Measurements from ENCODE around the gene GTSF1L. TPM values are rescaled to one million over a fixed set of nuclear protein-coding genes. Genes with fewer than 3 reads are reported as not detected.

The GTSF1L gene
- total RNA-seq, 2 donors from 2014 or later = not detected

DNA sequence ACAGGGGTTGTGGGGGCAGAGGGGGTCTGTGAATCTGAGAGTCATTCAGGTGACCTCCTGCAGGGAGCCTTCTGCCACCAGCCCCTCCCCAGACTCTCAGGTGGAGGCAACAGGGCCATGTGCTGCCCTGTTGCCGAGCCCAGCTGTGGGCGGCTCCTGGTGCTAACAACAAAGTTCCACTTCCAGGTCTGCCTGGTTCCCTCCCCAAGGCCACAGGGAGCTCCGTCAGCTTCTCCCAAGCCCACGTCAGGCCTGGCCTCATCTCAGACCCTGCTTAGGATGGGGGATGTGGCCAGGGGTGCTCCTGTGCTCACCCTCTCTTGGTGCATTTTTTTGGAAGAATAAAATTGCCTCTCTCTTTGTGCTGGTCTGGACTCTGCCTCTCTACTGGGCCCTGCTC is 10.7 kb downstream of the GTSF1L start:
- H3K36me3 Mint-ChIP-seq (ENCODE audit: low read depth) = no peaks in the 10 kb centered on the region
- no peaks in the 10 kb centered on the region for H3K4me1 Mint-ChIP-seq
- H3K9me3 Mint-ChIP-seq = no peaks in the 10 kb centered on the region
- H3K4me3 Mint-ChIP-seq = no peak overlapping the region
- no peaks in the 10 kb centered on the region for H3K27me3 Mint-ChIP-seq
- no peak for ATAC-seq (replicated peaks)
- H3K27ac Mint-ChIP-seq = no peak overlapping the region

DNA sequence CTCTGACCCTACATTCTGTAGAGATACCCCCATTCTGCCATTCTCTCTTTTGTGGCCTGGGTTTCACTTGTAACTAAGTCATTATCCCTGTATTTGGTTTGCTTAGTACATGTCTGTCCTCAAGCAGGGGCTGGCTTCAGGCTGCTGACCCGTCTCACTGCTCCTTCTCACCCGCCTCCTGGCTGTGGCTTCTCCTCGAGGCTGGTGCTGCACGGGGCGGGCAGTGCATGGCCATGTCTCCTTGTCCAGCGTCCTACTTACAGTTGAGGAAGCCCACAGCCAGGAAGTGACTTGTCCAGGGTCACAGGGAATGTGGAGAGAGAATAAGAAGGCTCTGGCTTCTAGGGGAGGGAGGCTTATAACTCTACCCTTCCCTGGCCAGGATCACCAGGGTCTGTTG is 11.3 kb downstream of the GTSF1L start:
- H3K36me3 Mint-ChIP-seq (ENCODE audit: low read depth) = no peaks in the 10 kb centered on the region
- no peak overlapping the region for H3K27ac Mint-ChIP-seq
- ATAC-seq (replicated peaks) = no peak
- no peaks in the 10 kb centered on the region for H3K9me3 Mint-ChIP-seq
- H3K4me3 Mint-ChIP-seq = no peak overlapping the region
- H3K27me3 Mint-ChIP-seq = no peaks in the 10 kb centered on the region
- no peaks in the 10 kb centered on the region for H3K4me1 Mint-ChIP-seq

DNA sequence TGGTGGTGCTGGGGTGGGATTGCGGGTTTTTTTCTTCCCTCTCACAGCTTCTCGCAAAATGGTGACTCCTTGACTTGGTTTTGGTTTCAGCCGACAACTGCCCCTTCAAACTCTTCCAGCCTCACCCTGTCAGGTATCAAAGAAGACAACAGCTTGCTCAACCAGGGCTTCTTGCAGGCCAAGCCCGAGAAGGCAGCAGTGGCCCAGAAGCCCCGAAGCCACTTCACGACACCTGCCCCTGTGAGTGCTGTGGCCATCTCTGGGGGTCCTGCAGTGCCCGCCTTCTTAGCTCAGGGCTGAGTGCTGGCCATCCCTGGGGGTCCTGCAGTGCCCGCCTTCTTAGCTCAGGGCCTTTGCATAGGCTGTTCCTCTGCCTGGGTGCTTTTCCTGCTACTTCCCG is 11.8 kb downstream of the GTSF1L start:
- Mint-ChIP-seq H3K36me3 (ENCODE audit: low read depth) (no peaks in the 10 kb centered on the region), H3K4me1 (no peaks in the 10 kb centered on the region), H3K4me3 (no peak overlapping the region), H3K27ac (no peak overlapping the region), H3K9me3 (no peaks in the 10 kb centered on the region), H3K27me3 (no peaks in the 10 kb centered on the region)
- ATAC-seq (replicated peaks) = no peak

DNA sequence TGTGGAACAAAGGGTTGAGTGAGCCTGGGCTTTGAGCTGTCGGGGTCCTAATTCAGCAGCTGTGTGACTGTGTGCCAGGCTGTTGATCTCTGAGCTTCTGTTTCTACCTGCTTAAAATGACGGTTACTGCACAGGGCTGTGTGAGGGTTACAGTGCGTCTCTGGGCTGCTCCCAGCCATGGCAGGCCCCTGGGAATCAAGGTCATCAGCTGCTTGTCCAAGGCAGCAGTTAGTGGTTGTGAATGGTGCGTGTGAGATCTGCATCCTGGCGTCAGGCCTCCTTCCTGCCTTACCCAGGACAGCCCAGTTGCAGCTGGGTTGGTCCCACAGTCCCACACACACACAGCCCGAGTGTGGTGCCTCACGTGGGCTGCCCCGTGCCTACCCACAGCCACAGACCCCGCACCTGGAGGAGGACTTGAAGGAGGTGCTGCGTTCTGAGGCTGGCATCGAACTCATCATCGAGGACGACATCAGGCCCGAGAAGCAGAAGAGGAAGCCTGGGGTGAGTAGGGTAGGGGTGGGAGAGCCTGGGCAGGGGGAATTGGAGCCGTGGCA is 15.6 kb downstream of the GTSF1L start:
- no peak for ATAC-seq (replicated peaks)
- H3K36me3 Mint-ChIP-seq (ENCODE audit: low read depth) = peaks cover 19% of the 10 kb centered on the region
- H3K27ac Mint-ChIP-seq = no peak overlapping the region

DNA sequence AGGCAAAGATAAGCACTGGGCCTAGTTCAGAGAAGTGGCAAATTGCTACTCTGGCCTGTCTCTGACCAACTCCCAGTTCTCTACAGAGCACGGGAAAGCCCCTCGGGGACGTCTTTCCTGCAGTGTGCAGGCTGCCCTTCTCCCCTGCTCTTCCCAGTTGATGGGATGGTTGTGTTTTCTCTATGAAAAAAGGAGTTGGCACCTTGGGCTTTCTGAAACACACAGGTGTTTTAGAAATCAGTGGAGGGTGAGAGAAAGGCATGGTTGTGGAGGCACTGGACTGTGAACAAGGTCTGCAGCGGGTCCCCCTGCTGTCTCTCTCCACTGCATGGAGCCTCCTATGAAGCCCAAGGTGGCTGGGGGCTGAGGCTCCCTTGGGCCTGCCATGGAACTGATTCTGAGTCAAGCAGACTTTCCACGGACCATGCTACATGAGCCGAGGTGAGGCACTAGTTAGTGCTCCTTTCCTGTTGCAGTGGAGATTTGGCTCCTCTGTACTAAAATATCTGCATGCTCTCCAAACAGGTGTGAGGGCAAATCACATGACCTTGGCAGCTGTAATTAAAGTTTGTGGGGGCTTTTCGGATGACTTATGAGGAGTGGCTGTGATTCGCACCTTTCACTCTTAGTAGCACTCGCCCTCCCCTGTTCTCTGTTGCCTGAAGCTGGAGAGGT is 16.3 kb downstream of the GTSF1L start:
- no peak overlapping the region for H3K4me3 Mint-ChIP-seq
- no peaks in the 10 kb centered on the region for H3K27me3 Mint-ChIP-seq
- H3K36me3 Mint-ChIP-seq (ENCODE audit: low read depth) = peaks cover 22% of the 10 kb centered on the region
- no peaks in the 10 kb centered on the region for H3K9me3 Mint-ChIP-seq
- ATAC-seq (replicated peaks) = no peak
- H3K27ac Mint-ChIP-seq = no peak overlapping the region
- H3K4me1 Mint-ChIP-seq = no peaks in the 10 kb centered on the region

More for the DNA sequence above, 15.6 kb downstream of the GTSF1L start:
- Mint-ChIP-seq H3K4me3 (no peak overlapping the region), H3K4me1 (no peaks in the 10 kb centered on the region), H3K27me3 (no peaks in the 10 kb centered on the region), H3K9me3 (no peaks in the 10 kb centered on the region)

DNA sequence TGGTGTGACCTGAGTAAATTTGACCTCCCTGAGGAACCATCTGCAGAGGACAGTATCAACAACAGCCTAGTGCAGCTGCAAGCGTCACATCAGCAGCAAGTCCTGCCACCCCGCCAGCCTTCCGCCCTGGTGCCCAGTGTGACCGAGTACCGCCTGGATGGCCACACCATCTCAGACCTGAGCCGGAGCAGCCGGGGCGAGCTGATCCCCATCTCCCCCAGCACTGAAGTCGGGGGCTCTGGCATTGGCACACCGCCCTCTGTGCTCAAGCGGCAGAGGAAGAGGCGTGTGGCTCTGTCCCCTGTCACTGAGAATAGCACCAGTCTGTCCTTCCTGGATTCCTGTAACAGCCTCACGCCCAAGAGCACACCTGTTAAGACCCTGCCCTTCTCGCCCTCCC is 24.3 kb downstream of the GTSF1L start:
- no peak for ATAC-seq (replicated peaks)

DNA sequence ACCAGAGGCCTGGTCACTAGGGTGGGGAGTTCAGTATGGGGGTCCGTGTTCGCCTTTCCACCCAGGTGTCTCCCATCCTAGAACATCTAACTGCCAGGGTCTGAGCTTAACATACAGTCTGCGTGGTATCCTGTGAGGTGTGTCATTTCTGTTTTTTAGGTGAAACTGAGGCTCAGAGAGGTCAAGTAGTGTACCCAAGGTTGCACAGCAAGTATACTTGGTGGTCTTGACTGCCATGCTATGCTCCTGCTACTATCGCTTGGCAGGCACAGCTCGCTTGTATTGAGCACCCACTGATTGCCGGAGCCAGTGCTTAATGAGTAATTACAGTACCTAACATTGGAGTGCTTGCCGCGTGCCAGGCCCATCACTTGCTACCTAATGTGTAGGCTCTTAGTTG is 26.2 kb downstream of the GTSF1L start:
- Mint-ChIP-seq H3K27ac (no peak overlapping the region), H3K27me3 (no peaks in the 10 kb centered on the region), H3K4me1 (no peaks in the 10 kb centered on the region)

More for the DNA sequence above, 24.3 kb downstream of the GTSF1L start:
- Mint-ChIP-seq H3K9me3 (no peaks in the 10 kb centered on the region), H3K36me3 (ENCODE audit: low read depth) (peaks cover 36% of the 10 kb centered on the region), H3K27me3 (no peaks in the 10 kb centered on the region), H3K27ac (peak overlapping the region; percentile 9), H3K4me3 (no peak overlapping the region), H3K4me1 (no peaks in the 10 kb centered on the region)

DNA sequence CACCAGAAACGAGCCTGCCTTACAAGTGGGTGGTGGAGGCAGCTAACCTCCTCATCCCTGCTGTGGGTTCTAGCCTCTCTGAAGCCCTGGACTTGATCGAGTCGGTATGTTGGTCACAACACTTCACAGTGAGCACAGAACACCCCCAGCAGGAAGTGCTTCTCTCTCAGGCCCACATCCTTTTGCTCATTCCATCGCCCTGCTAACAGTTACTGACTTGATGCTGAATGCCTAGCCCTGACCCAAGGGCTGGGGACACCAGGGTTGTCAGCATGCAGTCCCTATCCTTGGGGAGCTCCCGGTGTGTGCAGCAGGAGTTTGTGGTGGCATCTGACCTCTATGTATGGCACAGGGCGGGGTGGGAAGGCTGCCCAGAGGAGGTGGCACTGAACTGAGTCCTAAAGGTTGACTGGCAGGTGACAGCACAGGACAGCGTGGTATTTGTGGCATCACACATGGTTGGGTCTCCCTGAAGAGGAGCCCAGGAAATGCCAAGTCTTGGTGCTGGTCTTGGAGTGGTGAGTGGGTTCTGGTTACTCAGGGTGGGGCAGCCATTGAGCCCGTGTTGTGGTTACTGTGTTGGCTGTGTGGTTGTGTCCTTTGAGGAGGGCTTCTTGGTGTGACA is 26.7 kb downstream of the GTSF1L start:
- H3K36me3 Mint-ChIP-seq (ENCODE audit: low read depth) = peaks cover 21% of the 10 kb centered on the region
- H3K27me3 Mint-ChIP-seq = no peaks in the 10 kb centered on the region
- no peak overlapping the region for H3K4me3 Mint-ChIP-seq
- H3K27ac Mint-ChIP-seq = no peak overlapping the region
- H3K9me3 Mint-ChIP-seq = no peaks in the 10 kb centered on the region
- H3K4me1 Mint-ChIP-seq = no peaks in the 10 kb centered on the region
- no peak for ATAC-seq (replicated peaks)

More for the DNA sequence above, 26.2 kb downstream of the GTSF1L start:
- H3K4me3 Mint-ChIP-seq = no peak overlapping the region
- ATAC-seq (replicated peaks) = no peak
- H3K36me3 Mint-ChIP-seq (ENCODE audit: low read depth) = peaks cover 25% of the 10 kb centered on the region
- H3K9me3 Mint-ChIP-seq = no peaks in the 10 kb centered on the region

DNA sequence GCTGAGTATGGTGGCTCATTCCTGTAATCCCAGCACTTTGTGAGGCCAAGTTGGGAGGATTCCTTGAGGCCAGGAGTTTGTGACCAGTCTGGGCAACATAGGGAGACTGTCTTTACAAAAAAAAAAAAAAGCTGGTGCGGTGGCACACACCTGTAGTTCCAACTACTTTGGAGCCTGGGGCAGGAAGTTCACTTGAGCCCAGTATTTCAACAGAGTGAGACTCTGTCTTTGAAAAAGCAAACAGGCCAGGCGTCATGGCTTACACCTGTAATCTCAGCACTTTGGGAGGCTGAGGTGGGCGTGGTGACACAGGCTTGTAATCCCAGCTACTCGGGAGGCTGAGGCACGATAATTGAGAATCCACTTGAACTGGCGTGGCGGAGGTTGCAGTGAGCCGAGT is 31.2 kb downstream of the GTSF1L start:
- no peaks in the 10 kb centered on the region for H3K4me1 Mint-ChIP-seq
- peaks cover 20% of the 10 kb centered on the region for H3K36me3 Mint-ChIP-seq (ENCODE audit: low read depth)
- ATAC-seq (replicated peaks) = no peak
- no peaks in the 10 kb centered on the region for H3K27me3 Mint-ChIP-seq
- no peaks in the 10 kb centered on the region for H3K9me3 Mint-ChIP-seq
- no peak overlapping the region for H3K4me3 Mint-ChIP-seq
- no peak overlapping the region for H3K27ac Mint-ChIP-seq

DNA sequence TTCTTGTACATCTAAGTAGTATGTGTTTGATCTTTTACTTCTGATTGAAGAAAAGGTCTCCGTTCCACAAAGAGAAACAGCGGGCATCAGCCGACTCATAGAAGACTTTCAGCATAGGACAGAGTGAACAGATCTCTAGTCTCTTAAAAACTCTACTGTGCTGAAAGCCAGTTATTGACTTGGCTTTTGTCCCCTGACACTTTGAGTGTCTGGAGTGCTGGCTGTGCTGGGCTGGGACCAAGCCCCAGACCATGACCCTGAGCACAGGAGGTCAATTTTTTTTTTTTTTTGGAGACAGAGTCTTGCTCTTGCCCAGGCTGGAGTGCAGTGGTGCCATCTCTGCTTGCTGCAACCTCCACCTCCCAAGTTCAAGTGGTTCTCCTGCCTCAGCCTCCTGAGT is 32.0 kb downstream of the GTSF1L start:
- H3K9me3 Mint-ChIP-seq = no peaks in the 10 kb centered on the region
- H3K27me3 Mint-ChIP-seq = no peaks in the 10 kb centered on the region
- peaks cover 12% of the 10 kb centered on the region for H3K36me3 Mint-ChIP-seq (ENCODE audit: low read depth)
- ATAC-seq (replicated peaks) = no peak
- no peak overlapping the region for H3K4me3 Mint-ChIP-seq
- H3K27ac Mint-ChIP-seq = no peak overlapping the region
- H3K4me1 Mint-ChIP-seq = no peaks in the 10 kb centered on the region

DNA sequence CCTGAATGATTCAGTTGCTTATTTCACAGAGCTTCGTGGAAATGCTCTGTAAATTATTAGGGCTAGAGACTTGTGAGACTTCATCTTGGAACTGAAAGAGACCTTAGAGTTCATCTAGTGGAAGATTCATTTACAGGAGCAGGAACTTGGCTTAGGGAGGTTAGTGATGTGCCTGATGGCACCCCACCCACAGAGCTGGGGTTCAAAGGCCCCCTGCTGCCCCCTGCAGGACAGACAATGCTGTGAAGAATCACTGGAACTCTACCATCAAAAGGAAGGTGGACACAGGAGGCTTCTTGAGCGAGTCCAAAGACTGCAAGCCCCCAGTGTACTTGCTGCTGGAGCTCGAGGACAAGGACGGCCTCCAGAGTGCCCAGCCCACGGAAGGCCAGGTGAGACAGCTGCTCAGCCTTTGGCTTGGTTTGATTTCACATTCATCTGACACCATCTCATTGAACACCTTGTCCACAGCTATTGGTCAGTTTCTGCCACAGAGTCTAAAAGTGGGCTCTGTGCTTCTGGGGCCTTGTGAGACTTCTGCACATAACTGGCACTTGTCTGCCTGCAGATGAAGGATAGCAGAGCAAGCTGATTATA is 34.8 kb downstream of the GTSF1L start:
- H3K27me3 Mint-ChIP-seq = no peaks in the 10 kb centered on the region
- H3K4me1 Mint-ChIP-seq = peaks cover 9% of the 10 kb centered on the region
- H3K36me3 Mint-ChIP-seq (ENCODE audit: low read depth) = peaks cover 19% of the 10 kb centered on the region
- no peaks in the 10 kb centered on the region for H3K9me3 Mint-ChIP-seq
- no peak overlapping the region for H3K27ac Mint-ChIP-seq
- ATAC-seq (replicated peaks) = peak; percentile 61
- no peak overlapping the region for H3K4me3 Mint-ChIP-seq

DNA sequence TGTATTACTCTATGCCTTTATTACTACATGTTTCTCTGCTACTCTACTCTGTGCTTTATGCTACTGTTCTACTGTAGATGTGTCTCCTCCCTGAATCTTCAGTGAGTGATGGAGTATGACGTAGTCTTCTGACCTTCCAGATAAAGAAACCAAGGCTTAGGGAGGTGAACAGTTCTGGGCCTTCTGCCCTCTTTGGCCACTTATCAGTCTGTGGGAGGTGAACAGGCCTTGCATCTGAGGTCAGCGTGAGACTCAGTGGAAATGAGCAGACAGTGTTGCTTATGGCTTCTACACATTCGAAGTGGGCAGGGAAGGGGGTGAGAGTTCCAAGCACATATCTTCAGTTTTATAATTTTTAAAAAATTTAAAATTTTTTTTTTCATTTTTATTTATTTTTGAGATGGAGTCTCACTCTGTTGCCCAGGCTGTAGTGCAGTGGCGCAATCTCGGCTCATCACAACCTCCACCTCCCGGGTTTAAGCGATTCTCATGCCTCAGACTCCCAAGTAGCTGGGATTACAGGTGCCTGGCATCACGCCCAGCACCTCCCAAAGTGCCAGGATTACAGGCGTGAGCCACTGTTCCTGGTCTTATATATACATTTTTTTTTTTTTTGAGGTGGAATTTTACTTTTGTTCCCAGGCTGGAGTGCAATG is 35.7 kb downstream of the GTSF1L start:
- H3K36me3 Mint-ChIP-seq (ENCODE audit: low read depth) = peaks cover 19% of the 10 kb centered on the region
- no peaks in the 10 kb centered on the region for H3K9me3 Mint-ChIP-seq
- H3K27me3 Mint-ChIP-seq = no peaks in the 10 kb centered on the region
- H3K4me3 Mint-ChIP-seq = no peak overlapping the region
- ATAC-seq (replicated peaks) = no peak
- H3K4me1 Mint-ChIP-seq = peaks cover 9% of the 10 kb centered on the region
- H3K27ac Mint-ChIP-seq = no peak overlapping the region

DNA sequence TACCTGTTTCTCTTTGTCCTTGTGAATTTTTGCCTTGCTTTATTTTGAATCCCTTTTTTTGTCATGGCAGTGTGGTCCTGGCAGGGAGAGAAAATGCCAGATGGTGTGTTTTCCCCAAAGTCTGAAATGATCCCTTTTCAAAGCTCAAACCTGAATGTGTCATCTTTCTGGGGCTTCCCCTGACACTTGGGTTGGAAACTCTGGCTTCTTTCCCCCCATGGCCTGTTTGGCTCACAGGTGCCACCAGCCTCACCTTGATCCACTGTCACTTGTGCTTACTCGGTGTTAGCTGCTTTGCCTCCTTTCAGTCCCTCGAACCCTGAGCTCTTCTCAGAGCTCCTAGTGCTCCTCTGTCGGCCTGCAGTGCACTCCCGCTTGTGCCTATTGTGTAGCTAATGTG is 37.6 kb downstream of the GTSF1L start:
- peaks cover 9% of the 10 kb centered on the region for H3K4me1 Mint-ChIP-seq
- H3K27ac Mint-ChIP-seq = peak overlapping the region; percentile 46
- no peaks in the 10 kb centered on the region for H3K27me3 Mint-ChIP-seq
- H3K9me3 Mint-ChIP-seq = no peaks in the 10 kb centered on the region
- H3K36me3 Mint-ChIP-seq (ENCODE audit: low read depth) = peaks cover 15% of the 10 kb centered on the region
- no peak overlapping the region for H3K4me3 Mint-ChIP-seq
- ATAC-seq (replicated peaks) = peak; percentile 61

DNA sequence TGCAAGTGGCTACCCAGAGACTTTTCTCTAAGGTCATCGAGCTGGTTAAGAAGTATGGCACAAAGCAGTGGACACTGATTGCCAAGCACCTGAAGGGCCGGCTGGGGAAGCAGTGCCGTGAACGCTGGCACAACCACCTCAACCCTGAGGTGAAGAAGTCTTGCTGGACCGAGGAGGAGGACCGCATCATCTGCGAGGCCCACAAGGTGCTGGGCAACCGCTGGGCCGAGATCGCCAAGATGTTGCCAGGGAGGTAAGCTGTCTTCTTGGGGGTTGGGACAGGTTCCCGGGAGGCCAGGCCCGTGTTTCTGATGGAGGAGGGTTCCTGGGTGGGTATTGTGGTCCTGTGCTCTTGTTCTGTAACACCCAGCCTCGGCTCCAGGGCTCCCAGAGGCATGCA is 40.0 kb downstream of the GTSF1L start:
- Mint-ChIP-seq H3K27me3 (no peaks in the 10 kb centered on the region), H3K4me3 (no peak overlapping the region), H3K36me3 (ENCODE audit: low read depth) (peaks cover 15% of the 10 kb centered on the region), H3K27ac (no peak overlapping the region), H3K9me3 (no peaks in the 10 kb centered on the region), H3K4me1 (peaks cover 9% of the 10 kb centered on the region)
- no peak for ATAC-seq (replicated peaks)
